Non-pigmented ciliary epithelial cell (primary cell): Measurements from ENCODE around the gene PHLPP1.
"Not testable (repeated sequence)": the region's sequence is repeated elsewhere in the genome, so short reads cannot be mapped to it uniquely, and the experiment has no call there.

Experiments used
- DNase-seq: peaks from one replicate; pipeline ENCODE4 v3.0.0-alpha.2; 2010; ENCODE audit warnings: low read depth

The PHLPP1 gene

DNA sequence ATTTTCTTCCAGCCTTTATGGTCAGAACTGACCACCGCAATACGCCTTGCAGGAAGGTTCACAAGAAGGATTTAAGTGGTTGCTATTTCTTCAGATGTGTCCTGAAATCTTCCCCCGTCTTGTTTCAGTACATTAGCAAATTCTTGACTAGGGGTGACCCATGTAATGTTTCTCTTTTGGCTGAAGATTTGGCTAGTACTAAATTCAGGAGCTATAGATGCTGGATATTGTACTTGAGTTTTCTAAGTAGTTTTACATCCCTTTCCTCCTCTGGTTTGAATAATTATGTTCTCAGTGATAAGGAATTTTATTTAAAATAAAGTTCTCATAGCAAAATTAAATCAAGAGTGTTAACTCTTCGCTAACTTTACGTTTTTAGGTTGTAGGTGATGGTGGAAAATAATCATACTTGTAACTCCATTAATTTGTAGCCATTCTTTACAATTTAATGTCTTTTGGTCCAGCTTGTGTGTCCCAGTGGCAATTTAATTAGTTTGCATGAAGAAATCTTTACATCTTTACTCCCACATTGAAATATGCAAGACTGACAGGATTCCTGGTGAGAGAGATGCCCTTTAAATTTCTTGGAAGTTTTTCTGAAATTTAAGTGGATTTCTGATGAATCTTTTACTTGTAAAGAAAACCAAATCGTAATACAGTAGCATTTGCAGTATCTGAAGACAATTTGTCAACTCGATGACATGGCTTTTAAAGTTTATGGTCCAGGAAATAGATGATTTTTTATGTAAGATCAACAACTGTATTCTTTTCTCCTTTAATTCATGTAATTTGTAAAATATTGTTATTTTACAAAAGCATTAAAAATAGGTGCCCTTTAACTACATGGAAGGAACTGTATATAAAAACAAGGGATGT lies 2.8 kb downstream of the PHLPP1 start:
- DNase-seq = no peak

DNA sequence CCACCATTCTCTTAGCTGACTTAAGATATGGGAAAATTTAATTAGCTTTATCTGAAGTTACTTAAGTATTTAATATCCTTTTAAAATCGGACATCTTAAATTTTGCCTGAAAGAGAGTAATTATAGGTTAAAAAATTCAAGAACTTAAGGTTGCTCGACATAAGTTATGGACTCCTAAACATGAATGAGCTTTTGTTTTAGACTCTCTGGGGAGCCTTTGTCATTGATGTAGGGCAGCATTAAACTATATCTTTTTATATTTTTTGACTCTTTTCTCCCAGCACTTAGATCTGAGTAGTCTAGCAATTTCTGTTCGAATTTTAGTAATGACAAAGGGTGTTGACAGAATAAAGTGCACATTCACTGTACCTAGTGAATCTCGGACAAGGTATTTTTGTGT lies 4.7 kb downstream of the PHLPP1 start:
- DNase-seq = no peak

DNA sequence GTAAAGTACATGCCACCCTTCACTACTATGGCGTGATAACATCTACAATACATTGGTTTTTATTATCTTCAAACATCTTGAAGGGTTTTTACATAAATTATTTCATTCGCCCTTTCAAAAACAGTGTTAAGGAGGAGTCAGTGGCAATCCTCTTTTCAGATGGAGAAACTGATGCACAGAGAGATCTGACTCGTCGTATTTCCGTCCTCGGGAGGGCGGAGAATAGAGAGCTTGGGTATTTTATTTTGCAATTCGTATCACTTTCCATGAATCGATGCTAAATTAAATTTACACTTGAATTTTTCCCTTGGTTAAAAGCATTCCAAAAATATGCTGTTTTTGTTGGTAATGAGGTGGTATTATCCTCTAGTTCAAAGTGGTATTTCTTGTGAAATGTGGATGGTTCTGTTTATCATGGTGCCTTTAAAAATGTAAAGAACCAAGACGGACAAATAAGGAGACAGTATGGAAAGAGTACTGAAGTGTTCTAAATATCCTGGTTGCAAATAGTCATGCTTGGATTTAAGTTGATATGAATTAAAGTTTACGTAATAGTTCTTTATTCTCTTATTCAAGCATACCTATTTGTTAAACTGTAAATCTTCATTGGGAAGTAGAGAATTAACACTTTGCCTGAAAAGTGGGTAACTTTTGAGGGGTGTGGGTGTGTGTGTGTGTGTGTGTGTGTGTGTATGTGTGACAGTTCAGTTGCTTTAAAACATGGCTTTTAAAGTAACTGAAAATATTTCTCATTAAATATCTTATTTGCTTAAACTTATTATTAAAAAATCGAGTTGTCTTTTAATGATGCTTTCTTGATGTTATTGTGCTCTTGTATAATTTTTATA lies 5.6 kb downstream of the PHLPP1 start:
- DNase-seq = no peak

DNA sequence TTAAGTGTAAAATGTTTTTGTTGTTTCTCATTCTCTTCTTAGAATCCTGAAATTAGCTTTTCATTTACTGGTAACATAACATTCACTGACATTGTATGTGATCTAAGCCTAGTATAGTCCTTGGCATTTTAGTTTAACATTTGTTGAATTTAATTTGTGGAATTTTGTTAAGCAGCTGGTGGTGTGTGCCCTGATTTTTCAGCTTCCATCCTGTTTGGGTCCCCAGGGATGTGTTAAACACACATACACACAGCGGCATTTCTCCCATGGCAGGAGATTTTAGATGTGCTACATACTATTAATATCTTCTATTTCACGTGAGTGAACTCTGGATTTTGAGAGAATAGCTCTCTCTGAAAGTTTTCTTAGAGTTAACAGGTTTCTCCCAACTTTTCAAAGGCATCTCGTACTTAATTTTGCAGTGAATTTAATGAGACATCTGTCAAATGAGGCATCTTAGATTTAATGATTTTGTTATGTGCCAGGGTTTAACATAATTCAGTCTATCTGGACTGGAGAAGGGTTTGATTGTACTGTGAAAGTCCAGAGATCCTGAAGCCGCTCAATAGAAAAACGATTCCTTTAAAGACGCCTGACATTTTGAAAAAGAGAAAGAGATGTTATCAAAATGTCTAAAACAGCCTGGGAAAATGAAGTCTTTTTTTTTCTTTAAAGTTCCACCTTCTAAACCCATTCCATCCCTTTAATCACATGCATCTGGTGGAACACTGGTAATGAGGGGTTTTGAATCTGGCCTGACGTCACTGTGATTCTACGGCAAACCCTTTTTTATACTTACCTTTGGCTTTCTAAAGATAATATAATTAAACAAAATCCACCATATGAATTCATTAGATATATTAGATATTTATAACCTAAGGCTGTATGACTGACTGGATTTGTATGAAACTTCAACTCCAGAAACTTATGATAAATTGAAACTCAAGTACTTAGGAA lies 6.8 kb downstream of the PHLPP1 start:
- no peak for DNase-seq

DNA sequence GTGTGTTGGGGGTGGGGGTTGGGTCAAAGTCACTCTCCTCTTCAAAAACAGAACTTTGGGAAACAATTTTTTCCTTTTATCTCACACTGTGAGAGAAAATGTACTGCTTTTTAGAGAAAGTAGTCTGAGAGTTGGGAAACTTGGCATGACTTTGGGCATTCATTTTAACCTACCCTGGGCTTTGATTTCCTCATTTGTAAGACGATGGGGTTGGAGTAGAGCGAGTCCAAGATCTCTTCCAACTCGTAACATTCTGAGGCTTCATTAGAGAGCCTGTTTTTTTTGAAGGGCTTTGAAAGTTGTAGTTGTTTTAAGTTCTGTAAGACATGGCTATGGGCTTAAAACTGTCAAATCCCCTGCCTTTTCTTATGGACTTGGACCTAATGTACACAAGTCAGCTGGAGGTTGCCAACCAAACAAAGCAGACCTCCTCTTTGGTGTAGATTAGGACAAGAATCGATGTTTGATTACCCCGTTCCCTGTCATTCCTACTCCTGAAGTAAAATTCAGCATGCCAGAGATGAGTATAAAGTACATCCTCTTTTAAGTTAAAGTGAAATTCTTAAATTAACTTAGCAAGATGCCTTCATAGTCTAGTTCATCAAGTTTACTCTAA lies 8.4 kb downstream of the PHLPP1 start:
- DNase-seq = no peak

DNA sequence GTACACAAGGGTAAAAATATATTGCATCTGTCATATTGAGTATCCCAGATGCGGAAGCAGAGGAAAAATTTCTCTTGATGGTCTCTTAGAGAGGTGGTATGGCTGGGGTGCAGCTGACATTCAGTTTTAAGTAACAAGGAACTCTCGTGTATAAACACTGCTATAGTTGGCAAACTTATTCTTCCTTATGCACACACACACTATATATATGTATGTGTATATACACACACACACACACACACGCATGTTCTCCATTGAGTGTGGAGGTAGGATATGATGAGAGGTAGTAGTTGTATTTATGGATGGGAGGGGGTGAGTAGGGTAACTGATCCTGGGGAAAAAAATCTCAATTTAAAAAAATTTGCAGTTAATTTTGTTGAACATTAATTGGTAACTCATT lies 10.6 kb downstream of the PHLPP1 start:
- no peak for DNase-seq

DNA sequence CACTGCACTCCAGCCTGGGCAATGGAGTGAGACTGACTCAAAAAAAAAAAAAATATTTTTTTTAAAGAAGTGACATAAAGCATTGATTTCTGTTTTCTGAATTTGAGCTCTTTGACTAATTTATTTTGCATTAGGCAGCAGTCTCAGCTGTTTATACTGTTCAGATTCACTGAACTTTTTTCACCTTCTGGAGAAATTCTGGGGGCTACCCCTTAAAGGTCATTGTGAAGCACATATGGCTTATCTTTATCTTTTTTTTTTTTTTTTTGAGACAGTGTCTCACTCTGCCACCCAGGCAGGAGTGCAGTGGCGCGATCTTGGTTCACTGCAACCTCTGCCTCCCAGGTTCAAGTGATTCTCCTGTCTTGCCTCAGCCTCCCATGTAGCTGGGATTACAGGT lies 12.9 kb downstream of the PHLPP1 start:
- DNase-seq = no peak

DNA sequence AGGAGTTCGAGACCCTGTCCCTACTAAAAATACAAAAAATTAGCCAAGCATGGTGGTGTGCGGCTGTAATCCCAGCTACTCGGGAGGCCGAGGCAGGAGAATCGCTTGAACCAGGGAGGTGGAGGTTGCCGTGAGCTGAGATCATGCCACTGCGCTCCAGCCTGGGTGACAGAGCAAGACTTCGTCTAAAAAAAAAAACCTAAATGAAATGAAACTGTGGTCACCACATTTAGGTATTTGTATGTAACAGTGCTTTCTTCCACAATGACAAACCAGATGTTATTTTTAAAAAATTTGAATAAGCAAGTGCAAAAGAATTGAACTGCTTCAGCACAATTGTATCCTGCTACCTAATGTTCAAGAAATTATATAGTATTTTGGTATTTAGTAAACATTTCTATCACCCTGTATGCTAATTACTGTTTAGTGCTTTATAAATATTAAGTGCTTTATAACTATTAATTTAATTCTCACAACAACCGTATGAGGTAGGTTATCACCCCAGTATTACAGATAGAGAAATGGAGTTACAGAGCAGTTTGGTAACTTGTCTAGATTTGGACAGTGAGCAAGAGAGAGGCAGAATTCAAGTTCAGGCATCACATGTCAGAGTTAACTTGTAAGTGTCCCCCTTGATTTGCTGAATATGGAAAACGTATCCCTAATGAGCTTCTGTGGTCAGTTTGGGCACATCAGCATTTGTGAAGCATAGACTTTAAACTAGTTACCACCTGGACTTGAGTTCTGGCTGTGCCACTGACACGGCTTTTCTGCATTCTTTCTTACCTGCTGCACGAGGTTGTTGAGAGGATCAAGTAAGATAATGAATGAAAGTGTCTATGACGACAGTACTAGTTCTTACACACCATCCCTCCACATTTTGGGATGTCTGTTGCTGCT lies 14.4 kb downstream of the PHLPP1 start:
- no peak for DNase-seq

DNA sequence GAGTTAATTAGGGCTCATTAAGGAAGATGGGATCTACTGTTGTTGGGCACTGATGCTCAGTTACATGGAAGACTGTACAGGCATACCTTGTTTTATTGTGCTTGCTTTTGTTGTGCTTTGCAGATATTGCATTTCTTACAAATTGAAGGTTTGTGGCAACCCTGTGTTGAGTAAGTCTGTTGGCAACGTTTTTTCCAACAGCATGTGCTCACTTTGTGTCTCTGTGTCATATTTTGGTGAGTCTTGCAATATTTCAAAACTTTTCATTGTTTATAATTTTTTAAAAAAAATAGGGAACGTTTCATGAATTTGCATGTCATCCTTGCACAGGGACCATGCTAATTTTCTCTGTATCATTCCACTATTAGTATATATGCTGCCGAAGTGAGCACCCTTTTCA lies 15.6 kb downstream of the PHLPP1 start:
- no peak for DNase-seq

DNA sequence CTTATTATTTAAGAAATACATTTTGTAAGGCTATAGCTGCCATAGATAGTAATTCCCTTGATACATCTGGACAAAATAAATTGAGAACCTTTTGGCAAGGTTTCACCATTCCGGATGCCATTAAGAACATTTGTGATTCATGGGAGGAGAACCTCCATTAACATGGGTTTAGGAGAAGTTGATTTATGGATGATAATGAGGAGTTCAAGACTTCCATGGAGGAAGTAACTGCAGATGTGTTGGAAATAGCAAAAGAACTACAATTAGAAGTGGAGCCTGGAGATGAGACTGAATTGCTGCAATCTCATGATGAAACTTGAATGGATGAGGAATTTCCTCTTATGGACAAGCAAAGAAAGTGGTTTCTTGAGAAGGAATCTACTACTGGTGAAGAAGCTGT lies 17.3 kb downstream of the PHLPP1 start:
- DNase-seq = no peak

DNA sequence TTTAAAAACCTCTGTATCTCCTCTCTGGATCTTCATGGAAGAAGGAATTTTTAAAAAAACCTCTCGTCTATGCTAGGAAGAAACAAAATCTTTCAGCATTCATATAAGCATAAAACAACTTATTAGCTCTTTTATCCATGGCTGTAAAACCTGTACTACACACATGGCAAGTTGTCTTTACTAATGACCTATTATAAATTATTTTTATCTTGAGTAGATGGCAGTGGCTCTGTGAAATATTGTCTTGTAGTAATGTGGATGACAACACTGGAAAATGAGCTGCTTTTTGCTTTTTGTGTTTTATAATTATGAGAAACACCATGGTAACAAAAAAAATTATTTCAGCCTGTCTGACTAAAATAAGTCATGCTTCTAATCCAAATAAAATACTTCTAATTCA lies 18.9 kb downstream of the PHLPP1 start:
- no peak for DNase-seq

DNA sequence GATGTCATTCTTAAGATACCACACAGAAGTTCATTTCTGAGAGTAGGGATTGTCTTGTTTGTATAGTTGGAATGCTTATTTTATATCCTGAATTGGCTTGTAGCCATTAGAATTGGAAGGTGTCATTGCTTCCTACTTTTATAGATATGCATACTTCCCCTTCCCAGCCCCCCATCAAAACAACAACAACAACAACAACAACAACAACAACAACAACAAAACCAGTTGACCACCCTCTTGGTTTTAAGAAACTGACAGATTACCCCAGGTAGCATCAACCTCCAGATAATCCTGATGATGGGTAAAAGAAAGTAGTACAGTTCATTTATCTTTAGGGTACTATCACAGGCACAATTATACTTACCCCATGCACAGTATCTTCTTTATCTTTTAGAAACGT lies 20.0 kb downstream of the PHLPP1 start:
- no peak for DNase-seq

DNA sequence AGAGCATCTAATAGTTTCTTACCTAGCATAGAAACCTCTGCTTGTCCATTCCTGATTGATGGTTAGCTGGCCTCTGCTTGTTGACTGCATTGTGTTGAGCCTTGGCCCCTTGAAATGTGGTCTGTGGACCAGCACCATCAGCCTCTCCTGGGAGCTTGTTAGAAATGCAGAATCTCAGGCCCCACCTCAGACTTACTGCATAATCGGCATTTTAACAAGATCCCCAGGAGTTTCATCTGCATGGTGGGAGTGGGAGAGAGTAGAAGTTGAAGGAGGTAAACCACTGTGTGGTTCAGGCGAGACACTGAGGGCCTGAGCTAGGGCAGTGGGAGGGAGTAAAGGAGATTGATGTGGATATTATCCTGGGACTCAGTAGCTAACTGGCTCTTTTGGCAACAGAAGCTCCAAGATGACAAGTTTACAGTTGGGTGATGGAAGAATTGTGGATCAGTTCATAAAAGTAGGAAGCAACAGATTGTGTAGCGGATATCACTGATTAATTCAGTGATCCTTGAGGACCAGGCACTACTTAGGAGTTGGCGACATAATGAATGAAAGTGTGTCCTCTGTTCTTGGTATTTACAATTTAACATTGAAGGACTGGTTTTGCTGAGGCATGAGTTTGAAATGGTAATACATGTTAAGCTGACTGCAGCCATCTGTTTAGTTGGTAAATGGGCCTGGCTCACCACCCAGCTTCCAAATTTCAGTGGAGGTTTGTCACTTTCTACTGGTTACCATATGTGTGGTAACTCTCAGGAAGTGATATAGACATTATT lies 20.9 kb downstream of the PHLPP1 start:
- DNase-seq = no peak

DNA sequence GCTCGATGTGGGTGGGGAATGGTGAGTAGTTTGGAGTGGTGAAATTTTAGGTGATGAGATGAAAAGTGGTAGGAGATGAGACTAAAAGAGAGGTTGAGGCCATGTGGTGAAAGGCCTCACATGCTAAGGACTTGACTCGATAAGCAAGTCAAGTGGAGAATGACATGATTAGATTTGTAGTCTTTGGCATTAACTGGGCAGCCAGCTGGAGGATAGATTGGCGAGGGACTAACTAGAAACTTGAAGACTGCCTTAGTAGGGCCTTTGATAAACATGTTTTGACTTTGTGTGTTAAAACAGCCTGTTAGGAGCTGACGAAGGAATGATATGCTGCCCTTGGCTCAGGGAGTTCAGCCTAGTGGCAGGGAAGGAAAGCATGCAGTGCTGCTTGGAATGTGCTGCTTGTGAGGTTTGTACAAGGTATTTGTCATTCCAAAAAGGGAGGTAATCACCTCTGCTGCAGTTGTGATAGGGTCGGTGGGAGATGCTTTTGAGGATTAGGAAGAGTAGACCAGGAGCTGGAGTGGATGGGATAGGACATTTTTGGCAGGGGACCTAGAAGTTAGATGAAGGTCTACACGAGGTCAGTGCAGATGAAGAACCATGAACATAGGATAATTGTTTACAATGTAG lies 22.0 kb downstream of the PHLPP1 start:
- DNase-seq = no peak

DNA sequence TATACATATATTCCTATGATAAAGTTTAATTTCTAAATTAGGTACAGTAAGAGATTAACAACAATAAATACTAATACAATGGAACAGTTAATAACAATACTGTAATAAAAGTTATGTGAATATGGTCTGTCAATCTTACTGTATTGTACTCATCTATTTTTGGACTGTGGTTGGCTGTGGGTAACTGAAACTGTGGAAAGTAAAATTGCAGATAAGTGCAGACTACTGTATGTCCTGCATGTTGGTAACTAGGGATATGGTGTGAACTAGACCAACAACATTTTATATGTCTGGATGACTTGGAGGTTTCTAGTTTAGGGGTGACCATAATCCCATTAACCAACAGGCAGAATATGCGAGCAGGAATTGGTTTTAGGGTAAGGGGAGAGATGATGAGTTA lies 23.3 kb downstream of the PHLPP1 start:
- no peak for DNase-seq

DNA sequence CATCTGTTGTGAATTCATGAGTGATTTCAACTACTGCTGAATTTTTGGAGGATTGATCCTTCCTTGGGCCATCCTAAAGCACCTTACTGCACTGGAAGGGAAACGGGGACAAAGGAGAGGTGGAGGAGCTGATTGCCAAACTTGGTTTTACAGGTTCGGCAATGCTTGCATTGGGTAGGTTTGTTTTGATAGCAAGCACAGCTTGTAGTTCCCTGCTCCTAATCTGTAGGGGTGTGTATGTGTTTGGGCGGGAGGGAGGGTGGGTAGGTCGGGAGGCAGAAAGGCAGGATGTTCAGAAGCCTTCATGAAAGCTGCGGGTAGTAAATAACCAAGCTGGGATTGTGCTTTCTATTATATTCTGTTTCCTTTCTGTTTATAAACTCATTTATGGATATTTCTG lies 24.6 kb downstream of the PHLPP1 start:
- DNase-seq = no peak

DNA sequence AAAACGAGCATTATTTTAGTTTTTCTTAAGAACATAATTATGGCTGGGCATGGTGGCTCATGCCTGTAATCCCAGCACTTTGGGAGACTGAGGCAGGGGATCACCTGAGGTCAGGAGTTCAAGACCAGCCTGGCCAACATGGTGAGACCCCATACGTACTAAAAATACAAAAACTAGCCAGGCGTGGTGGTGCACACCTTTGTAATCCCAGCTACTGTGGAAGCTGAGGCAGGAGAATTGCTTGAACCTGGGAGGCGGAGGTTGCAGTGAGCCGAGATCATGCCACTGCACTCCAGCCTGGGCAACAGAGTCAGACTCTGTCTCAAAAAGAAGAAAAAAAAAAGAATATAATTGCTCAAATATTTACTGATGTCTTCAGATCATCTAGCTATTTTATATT lies 25.3 kb downstream of the PHLPP1 start:
- not testable (repeated sequence) for DNase-seq

DNA sequence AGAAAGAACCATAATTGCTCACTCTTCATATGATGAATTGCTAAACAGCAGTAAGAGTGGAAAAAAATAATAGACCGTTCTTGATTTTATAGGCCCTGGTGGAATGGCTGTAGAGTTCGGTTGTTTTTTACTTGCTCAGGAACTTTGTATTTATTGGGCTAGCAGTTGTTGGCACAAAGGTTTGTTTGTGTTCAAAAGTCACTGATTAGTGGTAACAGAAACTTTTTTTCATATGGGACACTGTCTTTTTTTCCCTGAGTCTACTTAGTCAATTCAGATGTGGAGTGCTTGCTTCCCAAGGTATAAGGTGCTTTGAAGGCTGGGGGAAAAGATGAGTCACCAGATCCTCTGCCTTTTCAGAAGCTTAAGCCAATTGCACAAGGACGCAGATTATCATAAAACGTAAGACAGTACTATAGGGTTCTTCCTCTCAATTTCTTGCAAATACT lies 25.8 kb downstream of the PHLPP1 start:
- DNase-seq = no peak

DNA sequence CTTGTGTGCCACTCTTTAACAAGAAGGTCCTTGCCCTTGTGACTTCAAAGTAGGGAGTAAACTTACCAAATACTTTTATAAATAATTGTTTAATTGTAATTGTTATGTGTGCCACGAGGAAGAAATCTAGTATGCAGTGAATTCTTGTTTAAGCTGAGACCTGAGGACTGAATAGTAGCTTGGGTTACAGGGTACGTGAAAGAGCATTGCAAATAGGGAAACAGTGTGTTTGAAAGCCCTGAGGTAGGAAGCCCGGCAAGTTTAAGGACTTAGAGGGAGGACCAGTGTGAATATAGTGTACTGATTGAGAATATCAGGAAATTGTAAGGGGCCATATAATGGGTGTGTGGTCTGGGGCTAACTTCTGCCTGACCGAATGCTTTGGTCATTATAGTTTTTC lies 26.2 kb downstream of the PHLPP1 start:
- DNase-seq = no peak
